GM23248 (cell line): ENCODE results near the gene MUC2. TPM values are rescaled to one million over a fixed set of nuclear protein-coding genes. Genes with fewer than 3 reads are reported as not detected.

Experiments used
- DNase-seq: peaks from one replicate; pipeline ENCODE4 v3.0.0-alpha.2; 2015
- H2AFZ ChIP-seq: fragments of 200-600 bp; sonication (generic); 2 replicates; pipeline ENCODE4 v1.6.1; 2016; ENCODE audit warnings: antibody characterized with exemption
- H3F3A ChIP-seq: fragments of 200-600 bp; sonication (generic); 2 replicates; pipeline ENCODE4 v1.6.1; 2016; ENCODE audit warnings: mild to moderate bottlenecking, antibody characterized with exemption, mixed run types; ENCODE audit not compliant: insufficient read depth
- H3K27ac ChIP-seq: fragments of 200-600 bp; sonication (generic); 2 replicates; pipeline ENCODE4 v1.5.1; 2016; ENCODE audit warnings: mild to moderate bottlenecking
- H3K27me3 ChIP-seq: fragments of 200-600 bp; sonication (generic); replicated peaks from 2 replicates; pipeline ENCODE4 v1.6.1; 2016; ENCODE audit warnings: mild to moderate bottlenecking; ENCODE audit not compliant: insufficient read depth
- H3K36me3 ChIP-seq: fragments of 200-600 bp; sonication (generic); 2 replicates; pipeline ENCODE4 v1.6.1; 2016; ENCODE audit warnings: low read depth, mild to moderate bottlenecking
- H3K4me1 ChIP-seq: fragments of 200-600 bp; sonication (generic); 2 replicates; pipeline ENCODE4 v1.6.1; 2016; ENCODE audit warnings: mild to moderate bottlenecking; ENCODE audit not compliant: insufficient read depth
- H3K4me2 ChIP-seq: fragments of 200-600 bp; sonication (generic); one replicate; pipeline ENCODE4 v1.6.1; 2016; ENCODE audit warnings: mild to moderate bottlenecking; ENCODE audit not compliant: unreplicated experiment
- H3K4me3 ChIP-seq: fragments of 200-600 bp; sonication (generic); 2 replicates; pipeline ENCODE4 v1.5.1; 2016; ENCODE audit warnings: mild to moderate bottlenecking
- H3K79me2 ChIP-seq: fragments of 200-600 bp; sonication (generic); 2 replicates; pipeline ENCODE4 v1.6.1; 2016; ENCODE audit warnings: mild to moderate bottlenecking; ENCODE audit not compliant: insufficient read depth
- H3K9ac ChIP-seq: fragments of 200-600 bp; sonication (generic); 2 replicates; pipeline ENCODE4 v1.6.1; 2016; ENCODE audit warnings: mild to moderate bottlenecking
- H3K9me2 ChIP-seq: fragments of 200-600 bp; sonication (generic); 2 replicates; pipeline ENCODE4 v1.6.1; 2016; ENCODE audit warnings: mixed run types, mild to moderate bottlenecking, moderate library complexity; ENCODE audit not compliant: insufficient read depth
- H3K9me3 ChIP-seq: fragments of 200-600 bp; sonication (generic); one replicate; pipeline ENCODE4 v1.6.1; 2017; ENCODE audit warnings: low read depth
- H4K20me1 ChIP-seq: fragments of 200-600 bp; sonication (generic); 2 replicates; pipeline ENCODE4 v1.6.0; 2016; ENCODE audit not compliant: insufficient read depth
- EZH2 ChIP-seq: fragments of 200-600 bp; sonication (generic); IDR thresholded peaks from 2 replicates; pipeline ENCODE4 v1.6.1; 2018; ENCODE audit warnings: antibody characterized with exemption, mild to moderate bottlenecking; ENCODE audit not compliant: insufficient read depth, poor library complexity, severe bottlenecking
- EZH2phosphoT487 ChIP-seq: fragments of 200-600 bp; sonication (generic); IDR thresholded peaks from 2 replicates; pipeline ENCODE4 v1.6.1; 2018; ENCODE audit warnings: antibody characterized with exemption, moderate library complexity, mild to moderate bottlenecking, low read depth; ENCODE audit not compliant: insufficient read depth
- WGBS, 2 experiments: methylation state at CpG; one replicate each; pipeline ENCODE4 v1.1.6; 2015 to 2017; ENCODE audit warnings: low lambda C conversion rate in 2 of 2, low coverage in 1 of 2; ENCODE audit errors: missing lambda C conversion rate in 2 of 2; 5-methylcytosine and 5-hydroxymethylcytosine counted together
- in situ Hi-C: fragments of 300-500 bp; cut with MboI; formaldehyde crosslinking; loops from 2 replicates; pipeline ENCODE4 v1.15.0; 2020
- polyA plus RNA-seq: library from polyadenylated mRNA; unstranded; fragments of >200 nt; fragmentation: Nextera tagmentation; extraction: Ambion mirVana; gene quantifications from 2 replicates; pipeline ENCODE4 v1.2.1, GENCODE V29; 2016
- total RNA-seq: library from RNA; depleted of rRNA; stranded (reverse); fragments of >200 nt; shearing (Covaris generic); gene quantifications from 2 replicates; pipeline ENCODE4 v1.2.3, GENCODE V29; 2014

The MUC2 gene
- total and polyA plus RNA-seq, 2 experiments from 2014 or later, result not detected

GRCh38 chr11:1083621-1084551, 9.2 kb downstream of the MUC2 start:
- Histone ChIP-seq H3K4me1 (no peaks in the 10 kb centered on the region), H3K36me3 (no peaks in the 10 kb centered on the region), H2AFZ (no peak overlapping the region), H4K20me1 (no peaks in the 10 kb centered on the region), H3K9me2 (no peaks in the 10 kb centered on the region), H3K79me2 (no peaks in the 10 kb centered on the region), H3K4me3 (no peak overlapping the region), H3K27ac (no peak overlapping the region), H3F3A (no peaks in the 10 kb centered on the region), H3K9me3 (no peaks in the 10 kb centered on the region), H3K27me3 (no peaks in the 10 kb centered on the region), H3K4me2 (no peak overlapping the region), H3K9ac (no peak overlapping the region)
- in situ Hi-C loops, result no loop called here
- WGBS, 2 experiments, result 62 to 71% methylated on average over 28 to 34 of the region's 34 CpGs
- TF ChIP-seq EZH2phosphoT487 (no peak), EZH2 (no peak)
- no peak for DNase-seq

- Histone ChIP-seq H3K36me3 (no peaks in the 10 kb centered on the region), H3K9me3 (no peaks in the 10 kb centered on the region), H3F3A (no peaks in the 10 kb centered on the region), H3K9ac (no peak overlapping the region), H3K27me3 (no peaks in the 10 kb centered on the region), H3K79me2 (no peaks in the 10 kb centered on the region), H2AFZ (no peak overlapping the region), H4K20me1 (no peaks in the 10 kb centered on the region), H3K4me2 (no peak overlapping the region), H3K4me3 (no peak overlapping the region), H3K4me1 (no peaks in the 10 kb centered on the region), H3K27ac (no peak overlapping the region), H3K9me2 (no peaks in the 10 kb centered on the region)
- 62 to 64% methylated on average over 42 to 48 of the region's 49 CpGs for WGBS, 2 experiments
- TF ChIP-seq EZH2phosphoT487 (no peak), EZH2 (no peak)
- in situ Hi-C loops, result no loop called here
- no peak for DNase-seq
Observed at GRCh38 chr11:1084561-1085439, 10.1 kb downstream of the MUC2 start.

- H3F3A ChIP-seq, result no peaks in the 10 kb centered on the region
- 52 to 56% methylated on average over 14 to 26 of the region's 26 CpGs for WGBS, 2 experiments
- H2AFZ ChIP-seq, result no peak overlapping the region
- H4K20me1 ChIP-seq, result no peaks in the 10 kb centered on the region
- no peaks in the 10 kb centered on the region for H3K27me3 ChIP-seq
- in situ Hi-C loops, result no loop called here
- H3K4me3 ChIP-seq, result no peak overlapping the region
- no peak overlapping the region for H3K4me2 ChIP-seq
- no peak for DNase-seq
- H3K36me3 ChIP-seq, result no peaks in the 10 kb centered on the region
- H3K9me3 ChIP-seq, result no peaks in the 10 kb centered on the region
- TF ChIP-seq EZH2 (no peak), EZH2phosphoT487 (no peak)
- no peaks in the 10 kb centered on the region for H3K4me1 ChIP-seq
- H3K27ac ChIP-seq, result no peak overlapping the region
- no peaks in the 10 kb centered on the region for H3K79me2 ChIP-seq
- no peak overlapping the region for H3K9ac ChIP-seq
- no peaks in the 10 kb centered on the region for H3K9me2 ChIP-seq
Observed at GRCh38 chr11:1085440-1086170, 10.9 kb downstream of the MUC2 start.
